ENCODE measurements around the gene FKRP.
"Not testable (repeated sequence)": the region's sequence is repeated elsewhere in the genome, so short reads cannot be mapped to it uniquely, and the experiment has no call there.

Gene FKRP

DNA sequence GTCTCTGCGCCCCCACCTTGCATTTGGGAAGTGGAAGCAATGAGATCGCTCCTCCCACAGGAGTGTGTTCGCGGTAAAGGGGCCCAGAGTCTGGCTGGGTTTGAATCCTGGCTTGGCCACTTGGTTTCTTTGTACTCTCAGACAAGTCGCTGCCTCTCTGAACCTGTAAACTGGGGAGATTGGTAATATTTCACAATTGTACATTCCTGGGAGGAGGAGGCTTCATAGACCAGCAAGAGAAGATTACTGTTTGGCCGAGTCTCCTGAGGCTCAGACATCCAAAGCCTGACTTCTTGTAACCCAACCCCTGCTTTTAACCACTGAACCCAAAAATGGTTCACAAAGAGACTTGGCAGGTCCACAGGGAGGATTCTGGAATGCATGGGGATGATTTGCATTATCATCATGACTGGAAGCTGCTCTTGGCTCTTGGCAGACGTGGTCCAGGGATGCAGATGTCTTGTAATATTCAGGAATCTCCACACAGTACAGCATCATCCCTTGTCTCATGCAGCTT lies 14.0 kb downstream of the FKRP start:
- peak; percentile 76 for DNase-seq

GRCh38 chr19:46760363-46760762 lies 14.5 kb downstream of the FKRP start:
- DNase-seq = no peak

GRCh38 chr19:46760897-46761296 lies 15.0 kb downstream of the FKRP start:
- DNase-seq = peak; percentile 50

- DNase-seq = peak; percentile 35
Measured at GRCh38 chr19:46761418-46761831, 15.6 kb downstream of the FKRP start.

GRCh38 chr19:46762245-46762890 lies 16.5 kb downstream of the FKRP start:
- DNase-seq = no peak

DNA sequence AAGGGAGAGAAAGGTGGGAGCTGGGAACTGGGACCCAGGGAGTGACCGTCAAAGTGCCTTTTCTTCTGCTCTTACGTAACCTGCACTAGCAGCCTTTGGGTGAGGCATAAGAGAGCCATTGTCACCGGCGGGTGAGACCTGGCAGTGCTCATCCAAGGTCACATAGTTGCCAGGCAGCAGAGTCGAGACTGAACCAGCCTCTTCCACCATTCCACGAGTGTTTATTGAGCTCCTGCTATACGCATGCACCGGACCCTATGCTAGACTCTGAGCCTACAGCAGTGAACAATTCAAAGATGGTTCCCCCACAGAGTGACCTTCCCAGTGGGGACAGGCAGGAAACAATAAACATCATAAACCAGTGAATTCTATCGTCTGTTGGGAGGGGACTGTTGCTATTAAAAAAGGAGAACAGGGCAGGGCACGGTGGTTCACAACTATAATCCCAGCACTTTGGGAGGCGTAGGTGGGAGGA lies 19.0 kb downstream of the FKRP start:
- DNase-seq = no peak

DNA sequence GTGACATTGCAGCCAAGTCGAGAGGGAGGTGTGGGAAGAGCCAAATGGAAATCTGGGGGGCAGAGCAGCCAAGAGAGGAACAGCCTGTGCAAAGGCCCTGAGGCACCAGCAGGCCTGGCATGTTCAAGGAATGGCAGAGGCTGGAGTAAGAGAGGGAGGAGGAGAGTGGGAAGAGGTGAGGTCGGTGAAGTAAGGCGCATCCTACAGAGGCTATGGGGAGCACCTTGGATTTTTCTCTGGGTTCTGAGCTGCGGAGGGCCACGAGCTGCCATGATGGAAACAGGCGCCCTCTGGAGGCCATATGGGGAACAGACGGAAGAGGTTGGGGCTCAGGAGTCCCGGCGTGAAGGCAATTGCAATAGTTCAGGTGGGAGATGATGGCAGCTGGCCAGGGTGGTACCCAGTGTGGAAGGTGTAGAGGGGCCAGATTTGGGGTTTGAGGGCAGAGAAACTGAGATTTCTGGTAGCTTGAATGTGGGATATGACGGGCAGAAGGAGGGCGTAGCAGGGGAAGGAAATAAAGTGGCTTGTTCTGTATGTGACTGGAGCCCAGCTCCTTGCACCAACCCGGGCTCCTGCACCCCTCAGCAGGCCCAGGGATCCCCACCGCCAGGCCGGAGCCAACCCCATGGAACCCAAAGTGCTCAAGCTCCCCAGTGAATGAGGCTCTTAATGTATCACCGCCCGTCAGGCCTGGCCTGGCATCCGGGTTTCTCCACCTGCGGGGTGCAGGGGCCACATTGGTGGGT lies 20.9 kb downstream of the FKRP start:
- no peak for DNase-seq

- DNase-seq = not testable (repeated sequence)
Measured at GRCh38 chr19:46768746-46769145, 22.9 kb downstream of the FKRP start.

DNA sequence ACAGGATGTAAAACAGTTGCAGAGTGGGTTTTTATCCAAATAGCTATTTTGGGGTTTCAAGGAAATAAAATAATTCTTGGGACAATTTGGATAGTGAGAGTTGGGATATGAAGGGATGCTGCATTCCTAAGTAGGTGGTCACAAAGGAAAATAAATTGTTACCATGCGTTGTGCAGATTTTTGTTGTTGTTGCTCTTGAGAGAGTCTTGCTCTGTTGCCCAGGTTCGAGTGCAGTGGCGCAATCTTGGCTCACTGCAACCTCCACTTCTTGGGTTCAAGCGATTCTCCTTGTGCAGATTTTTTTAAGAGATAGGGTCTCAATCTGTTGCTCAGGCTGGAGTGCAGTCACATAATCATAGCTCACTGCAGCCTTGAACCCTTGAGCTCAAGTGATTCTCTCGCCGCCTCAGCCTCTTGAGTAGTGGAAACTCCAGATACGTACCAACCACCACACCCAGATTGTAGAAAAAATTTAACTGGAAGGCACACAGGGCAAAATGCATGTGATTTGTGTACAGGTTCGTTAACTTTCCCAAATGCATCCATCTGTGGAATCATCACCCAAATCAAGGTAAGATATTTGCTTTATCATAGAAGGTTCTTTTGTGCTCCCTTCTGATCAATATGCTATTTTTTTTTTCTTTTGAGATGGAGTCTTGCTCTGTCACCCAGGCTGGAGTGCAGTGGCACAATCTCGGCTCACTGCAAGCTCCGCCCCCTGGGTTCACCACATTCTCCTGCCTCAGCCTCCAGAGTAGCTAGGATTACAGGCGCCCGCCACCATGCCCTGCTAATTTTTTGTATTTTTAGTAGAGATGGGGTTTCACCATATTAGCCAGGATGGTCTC lies 26.5 kb downstream of the FKRP start:
- no peak for DNase-seq

DNA sequence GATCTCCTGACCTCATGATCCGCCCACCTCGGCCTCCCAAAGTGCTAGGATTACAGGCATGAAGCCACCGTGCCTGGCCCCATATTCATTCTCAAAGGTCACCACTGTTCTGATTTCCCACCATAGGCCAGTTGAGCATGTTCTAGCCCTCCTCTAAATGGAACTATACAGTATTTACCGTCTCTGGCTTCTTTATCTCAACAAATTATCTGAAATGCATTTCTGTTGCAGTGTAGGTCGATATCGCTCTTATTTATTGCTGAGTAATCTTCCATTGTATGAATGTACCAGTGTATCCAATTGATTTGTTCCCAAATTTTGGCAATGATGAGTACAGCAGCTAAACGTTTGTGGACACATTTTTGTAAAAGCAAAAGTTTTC lies 27.2 kb downstream of the FKRP start:
- no peak for DNase-seq

DNA sequence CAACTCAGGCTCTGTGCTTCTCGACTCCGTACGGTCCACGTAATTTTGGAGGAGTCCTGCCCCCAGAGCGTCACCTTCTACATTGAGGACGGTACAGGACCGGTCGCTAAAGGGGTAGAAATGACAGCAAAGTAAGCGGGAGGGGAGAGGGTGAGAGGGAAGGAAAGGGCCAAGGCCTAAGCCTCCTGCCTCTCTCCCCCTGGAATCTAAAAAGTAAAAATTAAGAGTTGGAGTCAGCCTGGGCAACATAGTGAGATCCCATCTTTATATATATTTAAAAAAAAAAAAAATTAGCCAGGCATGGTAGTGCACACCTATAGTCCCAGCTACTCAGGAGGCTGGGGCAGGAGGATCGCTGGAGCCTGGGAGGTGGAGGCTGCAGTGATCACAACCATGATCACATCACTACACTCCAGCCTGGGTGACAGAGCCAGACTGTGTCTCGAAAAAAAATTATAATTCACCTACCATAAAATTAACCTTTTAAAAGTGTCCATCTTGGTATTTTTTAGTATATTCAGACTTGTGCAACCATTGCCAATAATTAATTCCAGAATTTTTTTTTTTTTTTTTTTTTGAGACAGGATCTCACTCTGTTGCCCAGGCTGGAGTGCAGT lies 29.9 kb downstream of the FKRP start:
- DNase-seq = no peak

DNA sequence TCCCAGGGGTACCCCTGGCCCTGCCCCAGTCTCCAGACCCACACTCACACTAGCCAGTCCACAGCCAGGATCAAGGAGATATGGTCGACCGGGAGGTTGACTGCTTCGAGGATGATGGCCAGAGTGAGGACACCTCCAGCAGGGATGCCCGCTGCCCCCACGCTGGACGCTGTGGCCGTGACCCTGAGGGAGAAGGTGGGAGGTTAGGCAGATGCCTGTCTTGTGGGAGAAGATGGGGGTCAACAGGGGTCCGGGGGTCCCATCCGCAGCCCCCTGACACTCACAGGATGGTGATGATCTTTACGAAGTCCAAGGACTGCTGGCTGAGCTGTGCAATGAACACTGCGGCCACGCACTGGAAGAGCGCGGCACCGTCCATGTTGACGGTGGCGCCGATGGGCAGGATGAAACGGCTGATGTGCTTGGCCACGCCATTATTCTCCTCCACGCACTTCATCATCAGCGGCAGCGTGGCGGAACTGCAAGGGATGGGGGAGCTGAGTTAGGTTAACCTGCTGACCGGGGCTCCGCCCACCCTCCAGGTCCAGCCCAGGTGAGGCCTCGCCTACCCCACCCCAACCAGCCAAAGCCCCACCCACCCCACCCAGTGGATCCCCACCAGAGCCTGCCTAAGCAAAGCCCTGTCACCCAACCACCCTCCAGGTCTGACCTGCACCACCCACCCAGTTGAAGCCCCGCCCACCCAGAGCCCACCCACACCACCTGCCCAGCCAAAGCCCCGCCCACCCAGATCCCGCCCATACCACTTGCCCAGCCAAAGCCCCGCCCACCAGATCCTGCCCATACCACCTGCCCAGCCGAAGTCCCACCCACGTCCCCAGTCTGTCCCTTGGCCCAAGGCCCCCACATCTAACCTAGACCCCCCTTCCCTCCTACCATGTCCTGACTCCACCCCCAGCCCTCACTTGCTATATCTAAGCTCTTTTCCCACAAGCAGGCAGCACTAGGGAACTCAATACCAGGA lies 31.4 kb downstream of the FKRP start:
- no peak for DNase-seq

DNA sequence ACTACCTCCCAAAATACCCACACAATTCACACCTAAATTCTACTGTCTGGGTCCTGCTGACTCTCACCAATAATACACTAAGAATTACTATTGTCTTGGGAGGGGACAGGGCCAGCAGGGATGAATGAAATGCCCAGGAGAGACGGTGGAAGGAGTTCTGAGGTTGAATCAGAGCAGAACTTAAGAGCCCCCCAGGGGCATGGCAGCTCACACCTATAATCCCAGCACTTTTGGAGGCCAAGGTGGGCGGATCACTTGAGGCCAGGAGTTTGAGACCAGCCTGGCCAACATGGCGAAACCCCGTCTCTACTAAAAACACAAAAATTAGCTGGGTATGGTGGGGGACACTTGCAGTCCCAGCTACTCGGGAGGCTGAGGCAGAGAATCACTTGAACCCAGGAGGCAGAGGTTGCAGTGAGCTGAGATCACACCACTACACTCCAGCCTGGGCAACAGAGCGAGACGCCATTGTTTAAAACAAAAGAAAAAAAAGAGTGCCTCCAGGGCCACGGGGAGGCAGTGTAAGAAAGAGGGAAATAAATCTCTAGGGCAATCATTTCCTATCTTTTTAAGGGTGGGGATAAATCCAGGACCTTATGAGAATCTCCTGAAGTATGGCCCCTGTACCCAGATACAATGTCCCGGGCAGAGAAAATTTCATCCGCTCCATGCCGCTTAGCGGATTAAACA lies 32.2 kb downstream of the FKRP start:
- DNase-seq = not testable (repeated sequence)

DNA sequence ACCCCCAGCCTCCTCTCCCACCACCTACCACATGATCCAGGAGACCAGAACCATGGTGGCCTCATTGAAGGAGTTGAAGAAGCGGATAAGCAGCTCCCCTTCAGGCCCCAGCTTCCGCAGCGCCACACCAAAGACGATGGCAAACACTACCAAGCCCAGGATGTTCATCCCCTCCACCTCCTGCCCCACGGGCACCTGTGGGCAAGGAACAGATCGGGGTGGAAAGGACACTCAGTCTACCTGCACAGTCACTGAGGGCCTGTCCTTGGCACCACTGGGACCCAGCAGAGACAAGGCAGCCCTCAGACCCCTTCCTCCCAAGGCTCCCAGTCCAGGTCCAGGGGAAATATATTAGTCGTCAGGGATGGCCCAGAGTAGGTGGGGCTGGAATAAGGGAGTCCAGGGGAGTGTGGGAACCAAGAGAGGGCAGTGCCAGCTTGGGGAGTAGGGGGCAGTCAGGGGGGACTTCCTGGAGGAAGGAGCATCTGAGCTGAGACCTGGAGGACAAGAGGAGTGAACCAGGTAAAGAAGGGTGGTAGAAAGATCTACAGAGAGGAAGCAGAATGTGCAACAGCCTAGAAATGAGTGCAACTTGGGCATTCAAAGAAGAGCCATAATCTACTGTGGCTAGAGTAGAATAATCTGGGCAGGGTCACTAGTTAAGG lies 36.6 kb downstream of the FKRP start:
- no peak for DNase-seq

DNA sequence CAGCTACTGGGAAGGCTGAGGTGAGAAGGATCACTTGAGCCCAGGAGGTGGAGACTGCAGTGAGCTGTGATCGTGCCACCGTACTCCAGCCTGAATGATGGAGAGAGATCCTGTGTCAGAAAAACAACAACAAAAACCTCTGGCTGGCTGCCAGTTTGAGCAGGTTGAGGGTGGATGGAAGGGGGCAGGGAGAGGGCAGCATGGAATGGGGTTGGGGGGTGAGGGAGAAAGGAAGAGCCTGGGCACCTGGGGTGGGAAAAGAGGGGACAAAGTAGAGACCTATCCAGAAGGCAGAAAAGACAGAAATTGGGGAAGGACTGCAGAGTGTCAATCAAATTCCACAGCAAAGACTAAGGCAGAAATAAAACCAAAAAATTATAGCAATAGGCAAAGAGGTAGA lies 37.8 kb downstream of the FKRP start:
- no peak for DNase-seq

- DNase-seq = peak; percentile 94
Measured at GRCh38 chr19:46784262-46785053, 38.6 kb downstream of the FKRP start.

DNA sequence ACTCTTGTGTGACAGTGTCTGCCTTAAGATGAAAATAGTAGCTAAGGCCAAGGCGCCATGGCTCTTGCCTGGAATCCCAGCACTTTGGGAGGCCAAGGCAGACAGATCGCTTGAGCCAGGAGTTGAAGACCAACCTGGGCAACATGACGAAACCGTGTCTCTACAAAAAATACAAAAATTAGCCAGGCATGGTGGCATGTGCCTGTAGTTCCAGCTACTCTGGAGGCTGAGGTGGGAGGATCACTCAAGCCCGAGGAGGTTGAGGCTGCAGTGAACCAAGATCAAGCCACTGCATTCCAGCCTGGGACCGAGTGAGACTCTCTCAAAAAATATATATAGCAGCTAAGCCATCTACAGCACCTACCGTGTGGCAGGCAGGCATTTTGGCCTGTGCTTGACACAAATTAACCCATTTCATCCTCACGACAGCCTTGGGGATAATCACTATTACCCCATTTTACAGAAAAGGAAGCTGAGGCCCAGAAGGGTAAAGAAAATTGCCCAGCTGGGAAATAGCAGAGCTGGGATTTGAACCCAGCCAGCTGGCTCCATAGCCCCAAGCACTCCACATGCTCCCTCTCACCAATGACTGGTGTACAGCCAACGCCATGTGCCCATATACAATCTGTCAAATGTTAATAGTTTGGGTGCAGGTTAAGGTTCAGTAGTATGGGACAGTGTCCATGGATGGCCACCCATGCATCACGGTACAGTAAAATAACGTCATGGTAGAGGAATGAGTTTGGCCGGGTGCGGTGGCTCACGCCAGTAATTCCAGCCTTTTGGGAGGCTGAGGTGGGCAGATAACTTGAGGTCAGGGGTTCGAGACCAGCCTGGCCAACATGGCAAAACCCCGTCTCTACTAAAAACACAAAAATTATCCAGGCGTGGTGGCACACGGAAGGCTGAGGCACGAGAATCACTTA lies 39.5 kb downstream of the FKRP start:
- DNase-seq = peak; percentile 37

DNA sequence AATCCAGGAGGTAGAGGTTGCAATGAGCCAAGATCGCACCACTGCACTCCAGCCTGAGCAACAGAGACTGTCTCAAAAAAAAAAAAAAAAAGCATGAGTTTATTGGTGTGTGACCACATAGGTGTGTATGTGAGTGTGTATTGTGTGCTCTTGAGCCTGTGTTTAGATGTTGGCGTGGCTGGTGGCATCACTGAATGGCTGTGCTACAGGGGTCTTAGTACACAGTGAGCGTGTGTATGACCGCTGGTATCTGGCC lies 40.1 kb downstream of the FKRP start:
- DNase-seq = no peak
